GM19395 (cell line): ENCODE data around the gene BTBD7.
A peak's percentile ranks its signal among the peaks of the same experiment; 100 is the strongest.
"Not testable (repeated sequence)": the region's sequence is repeated elsewhere in the genome, so short reads cannot be mapped to it uniquely, and the experiment has no call there.

Source experiments
- ATAC-seq: cut with Tn5 transposase; IDR thresholded peaks from one replicate; pipeline ENCODE4 v1.9.1; 2021; ENCODE audit warnings: mild to moderate bottlenecking, moderate library complexity; ENCODE audit not compliant: unreplicated experiment

The BTBD7 gene, protein sequence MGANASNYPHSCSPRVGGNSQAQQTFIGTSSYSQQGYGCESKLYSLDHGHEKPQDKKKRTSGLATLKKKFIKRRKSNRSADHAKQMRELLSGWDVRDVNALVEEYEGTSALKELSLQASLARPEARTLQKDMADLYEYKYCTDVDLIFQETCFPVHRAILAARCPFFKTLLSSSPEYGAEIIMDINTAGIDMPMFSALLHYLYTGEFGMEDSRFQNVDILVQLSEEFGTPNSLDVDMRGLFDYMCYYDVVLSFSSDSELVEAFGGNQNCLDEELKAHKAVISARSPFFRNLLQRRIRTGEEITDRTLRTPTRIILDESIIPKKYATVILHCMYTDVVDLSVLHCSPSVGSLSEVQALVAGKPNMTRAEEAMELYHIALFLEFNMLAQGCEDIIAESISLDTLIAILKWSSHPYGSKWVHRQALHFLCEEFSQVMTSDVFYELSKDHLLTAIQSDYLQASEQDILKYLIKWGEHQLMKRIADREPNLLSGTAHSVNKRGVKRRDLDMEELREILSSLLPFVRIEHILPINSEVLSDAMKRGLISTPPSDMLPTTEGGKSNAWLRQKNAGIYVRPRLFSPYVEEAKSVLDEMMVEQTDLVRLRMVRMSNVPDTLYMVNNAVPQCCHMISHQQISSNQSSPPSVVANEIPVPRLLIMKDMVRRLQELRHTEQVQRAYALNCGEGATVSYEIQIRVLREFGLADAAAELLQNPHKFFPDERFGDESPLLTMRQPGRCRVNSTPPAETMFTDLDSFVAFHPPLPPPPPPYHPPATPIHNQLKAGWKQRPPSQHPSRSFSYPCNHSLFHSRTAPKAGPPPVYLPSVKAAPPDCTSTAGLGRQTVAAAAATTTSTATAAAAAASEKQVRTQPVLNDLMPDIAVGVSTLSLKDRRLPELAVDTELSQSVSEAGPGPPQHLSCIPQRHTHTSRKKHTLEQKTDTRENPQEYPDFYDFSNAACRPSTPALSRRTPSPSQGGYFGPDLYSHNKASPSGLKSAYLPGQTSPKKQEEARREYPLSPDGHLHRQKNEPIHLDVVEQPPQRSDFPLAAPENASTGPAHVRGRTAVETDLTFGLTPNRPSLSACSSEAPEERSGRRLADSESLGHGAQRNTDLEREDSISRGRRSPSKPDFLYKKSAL

DNA sequence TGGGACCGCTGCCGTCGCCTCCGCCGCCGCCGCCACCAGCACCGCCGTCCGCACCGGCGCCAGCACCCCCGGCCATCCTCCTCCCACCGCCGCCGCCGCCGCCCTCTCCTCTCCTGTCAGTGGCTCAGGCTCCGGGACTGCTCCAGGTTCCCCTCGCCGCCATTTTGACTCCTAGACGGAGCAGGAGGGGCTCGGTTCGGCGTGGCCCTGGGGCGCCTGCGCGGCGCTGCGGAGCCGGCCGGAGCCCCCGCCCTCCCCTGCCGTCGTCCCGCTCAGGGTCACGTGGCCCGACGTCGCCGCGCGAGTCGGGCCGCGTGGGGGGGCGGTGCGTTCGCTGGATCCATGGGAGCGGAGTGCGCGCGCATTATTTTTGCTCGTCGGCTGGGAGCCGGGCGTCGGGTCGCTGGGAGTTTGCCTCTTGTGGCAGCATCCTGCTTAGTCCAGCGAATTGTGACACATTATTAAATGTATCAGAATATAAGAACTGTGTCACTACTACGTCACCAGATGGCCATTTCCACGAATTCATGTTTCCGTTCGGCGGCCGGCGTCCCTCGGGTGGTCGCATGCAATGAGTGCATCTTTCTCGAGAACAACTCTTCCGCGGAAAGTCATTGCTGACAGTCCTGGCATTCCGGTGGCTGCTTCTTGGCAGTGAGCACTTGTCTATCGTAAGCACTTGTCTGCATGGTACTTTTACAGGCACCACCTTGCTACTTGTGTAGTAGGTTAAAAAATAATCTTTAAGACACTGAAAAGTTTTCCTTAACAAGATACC, at the start of gene BTBD7:
TSS of gene BTBD7 (minus strand) at position 184 of the 778 bp plus-strand sequence. CDS start 36,985 bp downstream, outside the sequence.
- ATAC-seq: peak; percentile 73

DNA sequence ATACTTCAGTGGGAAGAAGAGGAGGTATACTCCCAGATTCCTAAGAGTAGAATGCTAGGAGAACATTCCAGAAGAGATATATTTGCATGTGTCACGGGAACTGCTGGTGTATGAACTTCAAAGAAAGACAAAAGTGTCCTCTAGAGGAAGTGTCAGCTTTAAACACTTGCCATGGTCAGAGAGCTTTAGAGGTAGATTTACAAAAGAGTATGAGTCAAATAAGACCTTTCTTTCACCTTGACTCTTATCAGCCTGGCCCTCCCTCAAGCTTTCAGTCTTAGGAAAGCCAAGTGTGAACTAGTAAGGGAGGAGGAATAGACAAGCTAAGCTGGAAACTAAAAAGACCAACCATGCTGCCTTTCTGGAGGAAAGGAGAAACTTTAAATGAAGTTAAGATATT, 48.8 kb upstream of the BTBD7 start:
- ATAC-seq: no peak

DNA sequence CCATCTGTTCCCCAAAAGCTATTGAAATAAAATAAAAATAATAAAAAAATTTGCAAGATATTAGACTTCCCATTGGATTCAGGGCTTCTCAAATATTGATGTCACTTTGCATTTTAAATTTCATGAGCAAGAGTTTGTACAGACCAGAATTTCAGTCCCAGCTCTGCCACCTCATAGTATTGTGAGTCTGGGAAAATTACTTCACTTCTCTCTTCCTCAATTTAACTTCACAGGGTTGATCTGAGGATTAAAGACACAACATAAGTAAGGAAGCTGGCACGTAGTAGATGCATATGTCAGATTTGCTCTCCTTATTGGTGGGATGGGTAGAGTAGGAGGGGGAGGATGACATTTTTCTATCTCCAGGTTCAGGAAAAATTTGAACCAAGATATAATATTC, 47.0 kb upstream of the BTBD7 start:
- ATAC-seq: no peak

DNA sequence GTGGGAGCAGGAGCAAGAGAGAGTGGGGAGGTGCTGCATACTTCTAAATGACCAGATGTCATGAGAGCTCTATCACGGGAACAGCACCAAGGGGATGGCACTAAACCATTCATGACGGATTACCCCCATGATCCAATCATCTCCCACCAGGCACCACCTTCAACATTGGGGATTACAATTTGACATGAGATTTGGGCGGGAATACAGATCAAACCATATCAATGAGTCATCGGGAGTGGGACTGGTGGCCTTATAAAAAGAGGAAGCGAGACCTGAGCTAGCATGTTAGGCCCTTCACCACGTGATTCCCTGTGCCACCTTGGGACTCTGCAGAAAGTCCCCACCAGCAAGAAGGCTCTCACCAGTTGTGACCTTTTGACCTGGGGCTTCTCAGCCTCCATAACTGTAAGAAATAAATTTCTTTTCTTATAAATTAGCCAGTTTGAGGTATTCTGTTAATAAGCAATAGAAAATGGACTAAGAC, 42.9 kb upstream of the BTBD7 start:
- peak; percentile 94 for ATAC-seq

DNA sequence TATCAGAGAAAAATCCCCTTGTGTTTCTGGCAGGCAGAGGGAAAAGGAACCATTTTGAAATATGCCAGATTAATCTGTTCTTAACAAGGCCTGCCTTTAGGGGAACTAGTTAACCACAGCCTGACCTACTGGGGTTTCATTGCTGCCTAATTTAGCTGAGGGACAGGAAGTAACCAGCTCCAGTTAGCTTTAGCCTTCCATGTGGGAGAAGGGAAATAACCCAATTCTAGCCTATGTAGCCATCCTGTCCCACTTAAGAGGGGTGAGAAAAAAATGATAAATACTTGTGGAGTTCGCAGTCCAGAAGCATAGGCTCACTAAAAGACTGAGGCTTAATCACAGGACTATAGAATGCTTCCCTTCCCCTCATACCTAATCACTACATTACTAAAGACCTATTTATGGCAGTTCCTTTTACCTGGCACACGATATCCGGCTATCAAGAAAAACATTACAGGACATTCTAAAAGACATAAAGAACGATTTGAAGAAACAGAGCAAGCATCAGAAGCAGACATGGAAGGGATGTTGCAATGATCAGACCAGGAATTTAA, 37.0 kb upstream of the BTBD7 start:
- ATAC-seq: peak; percentile 94

DNA sequence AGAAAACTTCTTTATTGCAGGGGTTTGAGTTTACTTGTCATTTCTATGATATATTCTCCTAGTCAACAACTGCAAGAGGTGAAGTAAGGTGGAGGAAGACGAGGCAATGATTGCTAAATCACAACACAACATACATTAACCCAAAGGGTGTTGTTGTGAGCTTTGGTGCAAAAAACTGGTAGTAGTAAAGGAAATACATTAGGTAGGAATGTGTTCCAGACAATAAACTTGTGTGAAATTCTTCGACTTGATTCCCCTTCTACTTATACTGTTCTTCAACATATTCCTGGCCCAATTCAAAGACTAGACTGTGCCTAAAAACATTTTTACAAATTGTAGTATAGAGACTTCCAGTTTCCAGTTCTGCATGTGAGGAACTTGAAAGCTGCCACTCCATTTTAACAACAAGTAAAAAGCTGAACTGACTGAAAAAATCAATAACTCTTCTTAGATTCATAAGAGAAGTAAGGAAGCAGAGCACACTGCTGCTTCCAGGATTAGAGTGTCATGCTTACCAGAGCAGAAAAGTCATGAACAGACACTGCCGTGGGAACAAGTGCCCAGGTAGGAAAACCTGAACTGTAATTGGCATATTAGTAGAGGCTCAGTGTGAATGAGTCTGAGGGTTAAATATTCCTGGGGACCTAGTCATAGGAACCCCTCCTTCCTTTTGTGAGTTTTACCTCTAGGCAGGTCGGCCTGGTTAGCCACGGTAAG, 36.3 kb upstream of the BTBD7 start:
- ATAC-seq: peak; percentile 38

DNA sequence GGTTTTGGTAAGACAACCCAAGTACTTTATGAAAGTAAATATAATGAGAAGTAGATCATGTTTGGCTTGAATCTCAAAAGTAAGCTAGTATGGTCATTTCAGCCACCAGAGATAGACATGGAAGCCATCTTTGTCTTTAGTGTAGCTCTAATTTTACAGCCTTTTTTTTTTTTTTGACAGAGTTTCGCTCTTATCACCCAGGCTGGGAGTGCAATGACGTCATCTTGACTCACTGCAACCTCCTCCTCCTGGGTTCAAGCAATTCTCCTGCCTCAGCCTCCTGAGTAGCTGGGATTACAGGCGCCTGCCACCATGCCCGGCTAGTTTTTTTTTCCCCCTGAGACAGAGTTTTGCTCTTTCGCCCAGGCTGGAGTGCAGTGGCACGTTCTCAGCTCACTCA, 22.0 kb upstream of the BTBD7 start:
- ATAC-seq: not testable (repeated sequence)

DNA sequence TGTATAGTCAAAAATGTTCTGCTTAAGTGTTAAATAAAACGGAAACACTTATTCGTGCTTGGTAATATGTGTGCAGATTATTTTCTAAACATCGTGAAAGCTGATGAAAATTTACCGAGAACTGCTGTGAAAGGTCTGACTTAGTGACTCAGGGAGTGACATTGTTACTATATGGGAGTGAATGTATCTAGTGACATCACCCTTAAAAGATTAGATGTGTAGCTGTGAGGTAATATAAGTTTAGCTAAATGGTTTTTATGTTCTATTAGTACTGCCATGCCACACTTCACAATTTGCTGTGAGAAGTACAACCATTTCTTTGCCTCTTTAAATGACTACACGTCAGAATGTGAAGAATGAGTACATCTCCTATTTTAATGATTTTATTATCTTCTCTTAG, 15.5 kb upstream of the BTBD7 start:
- ATAC-seq: no peak

DNA sequence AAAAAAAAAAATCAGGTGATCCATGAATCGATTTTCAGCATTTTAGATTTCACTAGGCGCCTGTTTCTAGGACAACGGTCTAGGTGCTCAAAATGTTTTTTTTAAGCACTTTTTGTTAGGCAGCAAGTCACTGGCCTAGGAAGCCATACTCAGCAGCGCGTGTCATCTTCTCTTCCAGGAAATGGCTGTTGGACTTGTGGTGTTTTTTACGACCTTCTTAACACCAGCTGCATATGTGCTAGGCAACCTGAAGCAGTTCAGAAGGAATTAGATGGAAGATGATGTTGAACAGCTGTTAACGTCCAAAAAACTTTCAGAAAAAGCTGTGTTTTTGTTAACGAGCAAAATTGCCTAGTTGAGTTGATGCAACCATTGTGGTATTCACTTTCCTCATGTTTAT, 15.0 kb upstream of the BTBD7 start:
- ATAC-seq: no peak

DNA sequence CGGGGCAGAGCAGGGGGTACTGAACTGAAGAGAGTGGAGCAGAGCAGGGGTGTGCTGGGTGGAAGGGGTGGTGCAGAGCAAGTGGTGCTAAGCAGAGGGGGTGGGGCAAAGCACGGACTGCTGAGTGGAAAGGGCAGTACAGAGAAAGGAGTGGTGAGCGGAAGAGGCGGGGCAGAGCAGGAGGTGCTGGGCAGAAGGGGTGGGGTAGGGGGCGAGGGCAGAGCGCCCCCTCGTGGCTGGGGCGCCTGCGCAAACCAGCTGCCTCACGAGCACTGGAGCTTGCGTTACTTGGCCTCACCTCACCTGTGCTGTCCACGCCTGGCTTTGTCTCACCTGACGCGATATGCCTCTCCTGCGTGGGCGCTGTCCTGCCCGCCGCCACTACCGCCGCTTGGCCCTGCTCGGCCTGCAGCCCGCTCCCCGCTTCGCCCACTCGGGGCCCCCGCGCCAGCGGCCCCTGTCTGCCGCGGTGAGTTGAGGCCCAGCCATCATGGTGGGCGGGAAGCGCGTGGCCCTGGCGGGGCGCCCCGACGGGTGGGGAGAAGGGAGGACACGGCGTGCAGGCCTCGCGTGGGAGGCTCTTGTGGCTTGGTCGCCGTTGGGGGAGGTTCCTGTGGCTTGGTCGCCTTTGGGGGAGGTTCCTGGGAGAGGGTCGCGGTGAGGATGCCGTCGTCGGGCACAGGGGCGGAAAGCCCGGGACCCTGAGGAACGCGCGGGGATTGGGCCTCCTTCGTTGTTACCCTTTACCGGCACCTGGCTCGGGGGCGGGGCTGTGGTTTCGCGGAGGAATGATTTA, 14.3 kb upstream of the BTBD7 start, which contains the start of gene COX8C:
TSS of gene COX8C (plus strand) at position 257 of the 796 bp plus-strand sequence. CDS start at position 344, 87 bp downstream.
- no peak for ATAC-seq

DNA sequence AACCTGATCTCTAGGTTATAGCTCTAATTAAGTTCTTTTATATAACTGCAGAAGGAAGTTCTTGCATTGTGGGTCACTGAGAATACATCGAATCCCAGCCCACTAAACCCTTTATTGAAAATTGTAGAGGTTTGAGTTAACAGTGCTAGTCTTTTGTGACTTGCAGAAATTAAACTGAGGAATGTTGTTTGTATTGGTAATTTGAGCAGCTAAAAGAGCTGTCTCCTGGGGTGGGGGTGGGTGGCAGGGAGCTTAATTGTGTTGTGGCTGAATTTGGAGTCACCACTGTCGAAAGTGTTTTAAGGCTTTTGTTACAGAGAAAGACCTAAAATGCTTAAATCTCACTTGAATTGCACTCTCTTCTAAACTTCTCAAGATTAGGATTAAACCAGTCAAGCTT, 11.0 kb upstream of the BTBD7 start:
- ATAC-seq: no peak

DNA sequence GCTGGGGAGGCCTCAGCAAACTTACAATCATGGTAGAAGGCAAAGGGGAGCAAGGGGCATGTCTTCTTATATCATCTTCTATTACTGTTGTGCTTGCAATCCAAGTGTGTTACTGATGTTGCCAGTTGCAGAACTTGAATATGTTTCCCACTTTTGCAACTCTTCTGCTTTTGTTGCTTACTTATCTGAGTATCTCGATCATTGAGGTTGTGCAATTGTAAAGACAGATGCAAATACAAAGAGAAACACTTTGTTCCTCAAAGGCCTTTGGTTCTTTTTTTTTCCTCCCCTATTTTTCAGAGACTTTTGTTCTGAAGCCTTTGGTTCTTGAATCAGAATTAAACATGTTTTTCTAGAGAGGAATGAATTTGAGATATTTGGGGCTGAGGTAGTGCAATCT, 10.4 kb upstream of the BTBD7 start:
- no peak for ATAC-seq

DNA sequence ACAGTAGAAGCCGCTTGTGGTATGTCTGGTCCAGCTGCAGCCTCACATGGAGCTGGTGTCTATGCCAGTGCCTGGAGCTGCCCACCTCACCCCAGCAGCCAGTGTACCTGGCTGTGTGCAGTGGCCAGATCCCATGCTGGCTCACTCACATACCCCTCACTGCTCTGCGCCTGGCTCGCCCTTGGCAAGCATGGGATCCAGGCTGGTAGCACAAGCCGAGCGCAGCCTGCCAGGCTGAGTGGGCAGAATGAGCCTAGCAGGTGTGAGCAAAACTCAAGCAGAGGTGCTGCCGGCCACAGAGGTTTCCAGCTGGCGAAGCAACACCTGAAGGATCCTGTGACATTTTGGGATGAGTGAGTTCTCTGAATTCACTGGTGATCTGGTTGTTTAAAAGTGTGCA, 5.0 kb upstream of the BTBD7 start:
- no peak for ATAC-seq

DNA sequence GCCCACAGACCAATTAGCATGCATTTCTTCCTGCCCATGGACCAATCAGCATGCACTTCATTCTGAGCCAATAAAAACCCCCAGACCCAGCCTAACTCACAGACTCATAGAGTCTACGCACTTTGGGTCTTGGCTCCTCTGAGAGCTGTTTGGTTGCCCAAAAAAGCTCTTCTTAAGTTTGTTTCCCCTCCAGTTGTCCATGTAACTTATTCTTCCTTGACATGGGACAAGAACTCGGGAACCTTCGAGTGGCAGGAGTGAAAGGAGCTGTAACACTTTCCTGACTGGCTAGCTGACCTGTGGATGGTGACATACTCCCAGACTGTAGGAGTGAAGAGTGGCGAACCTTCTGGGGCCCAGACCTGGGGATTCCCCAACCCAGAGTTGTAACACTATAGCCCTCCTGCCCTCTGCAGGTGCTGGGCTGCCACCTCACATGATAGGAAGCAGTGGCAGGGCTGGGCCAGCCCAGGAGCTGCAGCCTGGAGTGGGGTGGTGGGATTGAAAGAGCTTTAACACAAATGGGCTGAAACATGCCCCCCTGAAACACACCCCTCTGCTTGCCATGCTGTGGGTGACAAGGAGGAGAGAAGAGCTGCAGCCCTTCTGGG, 4.4 kb upstream of the BTBD7 start:
- no peak for ATAC-seq

DNA sequence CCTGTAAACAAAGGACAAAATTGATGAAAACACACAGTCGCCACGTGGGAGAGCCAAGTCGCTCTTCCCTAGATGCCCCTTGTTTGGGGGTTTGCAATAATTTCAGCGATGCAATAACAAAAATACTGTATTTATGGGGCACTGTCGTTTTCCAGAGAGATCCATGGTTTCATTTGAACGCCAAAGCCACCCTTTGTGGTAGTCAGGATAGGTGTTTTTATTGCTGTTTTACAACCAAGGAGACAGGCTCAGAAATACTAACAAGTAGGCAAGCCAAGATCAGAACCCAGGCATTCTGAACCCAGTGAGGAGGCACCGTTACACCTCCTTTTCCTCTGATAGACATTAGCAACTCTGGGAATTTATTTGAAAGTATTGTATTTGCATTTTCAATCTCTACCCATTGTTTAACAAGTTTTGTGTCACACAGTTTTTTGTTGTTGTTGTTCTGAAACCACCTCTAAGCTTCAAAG, 831 bp upstream of the BTBD7 start:
- ATAC-seq: no peak

DNA sequence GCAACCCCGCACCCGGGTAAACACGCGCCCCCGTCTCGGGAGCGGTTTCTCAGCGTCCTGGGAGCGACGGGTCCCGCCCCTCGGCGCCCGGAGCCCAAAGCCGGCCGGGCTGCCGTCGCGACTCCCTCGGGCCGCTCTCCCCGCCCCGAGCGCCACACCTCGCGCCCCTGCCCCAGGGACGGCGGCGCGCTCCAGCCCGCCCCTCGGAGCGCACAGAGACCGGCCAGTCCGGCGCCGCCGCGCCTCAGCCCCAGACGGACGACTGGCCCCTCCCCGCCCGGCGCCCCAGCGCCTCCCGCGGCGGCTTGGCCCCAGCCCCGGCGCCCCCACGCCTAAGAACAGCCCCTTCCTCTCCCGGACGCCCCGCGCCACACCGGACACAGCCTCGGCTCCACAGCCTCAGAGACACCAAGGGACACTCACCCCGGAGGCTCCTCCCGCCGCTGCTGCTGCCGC, 411 bp downstream of the BTBD7 start:
- peak; percentile 67 for ATAC-seq

DNA sequence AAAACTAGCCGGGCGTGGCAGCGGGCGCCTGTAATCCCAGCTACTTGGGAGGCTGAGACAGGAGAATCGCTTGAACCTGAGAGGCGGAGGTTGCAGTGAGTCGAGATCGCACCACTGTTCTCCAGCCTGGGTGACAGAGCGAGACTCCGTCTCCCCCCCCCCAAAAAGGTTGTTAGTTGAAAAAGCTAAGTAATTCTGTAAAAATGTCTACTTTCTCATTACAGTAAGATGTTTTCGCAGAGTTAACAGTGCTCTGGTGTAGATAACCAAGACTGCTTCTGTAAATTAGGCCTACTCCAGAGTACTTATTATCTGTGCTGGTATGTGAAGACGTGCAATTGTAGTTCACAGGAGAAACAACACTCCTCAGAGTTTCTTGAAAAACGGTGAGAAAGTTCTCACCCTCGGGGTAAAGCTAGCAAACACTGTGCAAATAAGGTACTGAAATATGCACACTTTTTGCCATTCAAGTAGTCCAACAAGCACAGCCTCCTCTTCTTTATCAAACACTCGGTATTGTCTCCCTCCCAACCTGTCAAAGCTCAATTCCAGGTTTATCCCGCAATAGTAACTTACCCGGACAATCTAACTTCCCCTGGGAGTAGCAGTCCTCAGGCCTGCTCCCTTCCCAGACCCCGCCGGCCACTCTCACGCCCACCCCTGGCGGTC, 974 bp downstream of the BTBD7 start:
- ATAC-seq: no peak
